DOHH2 (cell line): ENCODE measurements around the gene LRTM2.

ENCODE experiments used
- EZH2phosphoT487 ChIP-seq: fragments of 200-600 bp; sonication (generic); IDR thresholded peaks from 2 replicates; pipeline ENCODE4 v1.6.1; 2017; ENCODE audit warnings: borderline replicate concordance, mild to moderate bottlenecking, antibody characterized with exemption, low read length, moderate library complexity, mixed read lengths
- TF ChIP-seq, protein P1 (sequence below): fragments of 200-600 bp; sonication (generic); IDR thresholded peaks from one replicate; pipeline ENCODE4 v1.5.1; 2014; ENCODE audit warnings: antibody characterized with exemption, mild to moderate bottlenecking, low read depth, low read length; ENCODE audit not compliant: poor library complexity, severe bottlenecking

DNA sequence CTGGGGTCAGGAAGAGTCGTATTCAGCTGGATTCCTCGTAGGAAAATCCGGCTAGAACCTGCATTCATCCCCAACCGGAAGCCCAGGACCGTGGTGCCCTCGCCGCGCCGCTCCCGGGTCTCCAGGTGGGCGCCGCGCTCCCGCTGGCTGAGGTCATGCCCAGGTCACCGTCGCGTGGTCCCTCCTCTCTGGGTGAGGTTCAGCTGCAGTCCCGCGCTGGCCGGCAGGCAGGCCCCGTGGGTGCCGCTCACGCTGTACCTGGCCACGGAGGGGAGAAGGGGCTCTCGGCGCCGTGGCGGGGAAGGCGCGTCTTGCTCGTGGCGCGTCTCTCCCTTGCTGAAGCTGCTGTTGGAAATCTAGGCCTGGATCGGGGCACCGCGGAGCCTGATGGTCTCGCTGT is 44.5 kb downstream of the LRTM2 start:
- TF ChIP-seq, protein P1, sequence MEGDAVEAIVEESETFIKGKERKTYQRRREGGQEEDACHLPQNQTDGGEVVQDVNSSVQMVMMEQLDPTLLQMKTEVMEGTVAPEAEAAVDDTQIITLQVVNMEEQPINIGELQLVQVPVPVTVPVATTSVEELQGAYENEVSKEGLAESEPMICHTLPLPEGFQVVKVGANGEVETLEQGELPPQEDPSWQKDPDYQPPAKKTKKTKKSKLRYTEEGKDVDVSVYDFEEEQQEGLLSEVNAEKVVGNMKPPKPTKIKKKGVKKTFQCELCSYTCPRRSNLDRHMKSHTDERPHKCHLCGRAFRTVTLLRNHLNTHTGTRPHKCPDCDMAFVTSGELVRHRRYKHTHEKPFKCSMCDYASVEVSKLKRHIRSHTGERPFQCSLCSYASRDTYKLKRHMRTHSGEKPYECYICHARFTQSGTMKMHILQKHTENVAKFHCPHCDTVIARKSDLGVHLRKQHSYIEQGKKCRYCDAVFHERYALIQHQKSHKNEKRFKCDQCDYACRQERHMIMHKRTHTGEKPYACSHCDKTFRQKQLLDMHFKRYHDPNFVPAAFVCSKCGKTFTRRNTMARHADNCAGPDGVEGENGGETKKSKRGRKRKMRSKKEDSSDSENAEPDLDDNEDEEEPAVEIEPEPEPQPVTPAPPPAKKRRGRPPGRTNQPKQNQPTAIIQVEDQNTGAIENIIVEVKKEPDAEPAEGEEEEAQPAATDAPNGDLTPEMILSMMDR: no peak
- TF ChIP-seq EZH2phosphoT487: no peak
